HAP-1 (cell line): ENCODE results near the gene PSMD2.

Experiments
- DNase-seq, 2 experiments: peaks; one replicate each; pipeline ENCODE4 v3.0.0-alpha.2; 2016 to 2020; ENCODE audit warnings: low spot score in 2 of 2
- H3K27me3 ChIP-seq: fragments of 250-450 bp; sonication (Bioruptor Pico); 2 replicates; pipeline ENCODE4 v1.5.1; 2020; ENCODE audit warnings: low read depth, mild to moderate bottlenecking, moderate library complexity
- H3K36me3 ChIP-seq: fragments of 250-450 bp; sonication (Bioruptor Pico); replicated peaks from 2 replicates; pipeline ENCODE4 v1.5.1; 2020; ENCODE audit warnings: mild to moderate bottlenecking
- H3K4me1 ChIP-seq: fragments of 250-450 bp; sonication (Bioruptor Pico); 2 replicates; pipeline ENCODE4 v1.5.1; 2020; ENCODE audit warnings: mild to moderate bottlenecking
- H3K4me3 ChIP-seq: fragments of 250-450 bp; sonication (Bioruptor Pico); 2 replicates; pipeline ENCODE4 v1.5.1; 2020; ENCODE audit warnings: mild to moderate bottlenecking, moderate library complexity
- H3K9me3 ChIP-seq: fragments of 250-450 bp; sonication (Bioruptor Pico); 2 replicates; pipeline ENCODE4 v1.5.1; 2020; ENCODE audit warnings: mild to moderate bottlenecking, moderate library complexity
- in situ Hi-C: fragments of 300-500 bp; cut with MboI; formaldehyde crosslinking; loops from 3 replicates; pipeline ENCODE4 v1.14.3; 2020; ENCODE audit warnings: low sequenced_read_pairs, inconsistent platforms, mixed read lengths

PSMD2 gene

GRCh38 chr3:184344579-184345316 is 45.7 kb downstream of the PSMD2 start:
- Histone ChIP-seq H3K36me3 (peaks cover 6% of the 10 kb centered on the region; the same call in 1 of the 2 replicates), H3K27me3 (no peaks in the 10 kb centered on the region), H3K4me1 (peaks cover 3% of the 10 kb centered on the region; the same call in 1 of the 2 replicates), H3K4me3 (no peak overlapping the region), H3K9me3 (no peaks in the 10 kb centered on the region)
- in situ Hi-C loops = no loop called here
- DNase-seq = no peak

- Histone ChIP-seq H3K27me3 (no peaks in the 10 kb centered on the region), H3K36me3 (peaks cover 10% of the 10 kb centered on the region), H3K4me3 (no peak overlapping the region), H3K9me3 (no peaks in the 10 kb centered on the region), H3K4me1 (peaks cover 3% of the 10 kb centered on the region; the same call in 1 of the 2 replicates)
- in situ Hi-C loops = no loop called here
- peak; percentile 80 to 82 for DNase-seq
These were observed 46.5 kb downstream of the PSMD2 start for GRCh38 chr3:184345317-184346144.

GRCh38 chr3:184346480-184347190 is 47.6 kb downstream of the PSMD2 start:
- Histone ChIP-seq H3K9me3 (no peaks in the 10 kb centered on the region), H3K27me3 (no peaks in the 10 kb centered on the region), H3K4me3 (no peak overlapping the region), H3K4me1 (peaks cover 3% of the 10 kb centered on the region; the same call in 1 of the 2 replicates), H3K36me3 (peaks cover 20% of the 10 kb centered on the region)
- no peak for DNase-seq
- in situ Hi-C loops = no loop called here

GRCh38 chr3:184347321-184348056 is 48.4 kb downstream of the PSMD2 start:
- Histone ChIP-seq H3K9me3 (no peaks in the 10 kb centered on the region), H3K4me1 (peaks cover 3% of the 10 kb centered on the region; the same call in 1 of the 2 replicates), H3K27me3 (no peaks in the 10 kb centered on the region), H3K4me3 (no peak overlapping the region), H3K36me3 (peaks cover 29% of the 10 kb centered on the region)
- DNase-seq = no peak
- in situ Hi-C loops = no loop called here

- Histone ChIP-seq H3K36me3 (peaks cover 34% of the 10 kb centered on the region), H3K27me3 (no peaks in the 10 kb centered on the region), H3K4me3 (no peak overlapping the region), H3K9me3 (no peaks in the 10 kb centered on the region), H3K4me1 (peaks cover 3% of the 10 kb centered on the region; the same call in 1 of the 2 replicates)
- in situ Hi-C loops = no loop called here
- DNase-seq = no peak
These were observed 49.0 kb downstream of the PSMD2 start for GRCh38 chr3:184348057-184348382.

GRCh38 chr3:184349563-184350470 is 50.8 kb downstream of the PSMD2 start:
- in situ Hi-C loops = no loop called here
- Histone ChIP-seq H3K27me3 (no peaks in the 10 kb centered on the region), H3K4me1 (peaks cover 3% of the 10 kb centered on the region; the same call in 1 of the 2 replicates), H3K9me3 (no peaks in the 10 kb centered on the region), H3K4me3 (no peak overlapping the region), H3K36me3 (peaks cover 49% of the 10 kb centered on the region)
- DNase-seq = no peak

- peaks cover 3% of the 10 kb centered on the region; the same call in 1 of the 2 replicates for H3K4me1 ChIP-seq
- no peak for DNase-seq
- no peak overlapping the region for H3K4me3 ChIP-seq
- peaks cover 57% of the 10 kb centered on the region for H3K36me3 ChIP-seq
- in situ Hi-C loops = no loop called here
- no peaks in the 10 kb centered on the region for H3K27me3 ChIP-seq
- no peaks in the 10 kb centered on the region for H3K9me3 ChIP-seq
These were observed 51.6 kb downstream of the PSMD2 start for GRCh38 chr3:184350618-184351017.

- Histone ChIP-seq H3K4me1 (no peaks in the 10 kb centered on the region), H3K9me3 (no peaks in the 10 kb centered on the region), H3K4me3 (no peak overlapping the region), H3K27me3 (no peaks in the 10 kb centered on the region), H3K36me3 (peaks cover 62% of the 10 kb centered on the region)
- DNase-seq = no peak
- in situ Hi-C loops = no loop called here
These were observed 52.6 kb downstream of the PSMD2 start for GRCh38 chr3:184351511-184352148.

GRCh38 chr3:184352149-184352785 is 53.2 kb downstream of the PSMD2 start:
- peaks cover 66% of the 10 kb centered on the region for H3K36me3 ChIP-seq
- no peaks in the 10 kb centered on the region for H3K9me3 ChIP-seq
- H3K4me1 ChIP-seq = no peaks in the 10 kb centered on the region
- H3K4me3 ChIP-seq = no peak overlapping the region
- H3K27me3 ChIP-seq = no peaks in the 10 kb centered on the region
- in situ Hi-C loops = no loop called here
- DNase-seq = no peak

GRCh38 chr3:184352897-184353545 is 54.0 kb downstream of the PSMD2 start:
- Histone ChIP-seq H3K9me3 (no peaks in the 10 kb centered on the region), H3K27me3 (no peaks in the 10 kb centered on the region)
- in situ Hi-C loops = no loop called here

GRCh38 chr3:184353546-184353941 is 54.5 kb downstream of the PSMD2 start:
- Histone ChIP-seq H3K4me3 (no peak overlapping the region), H3K4me1 (no peaks in the 10 kb centered on the region), H3K27me3 (no peaks in the 10 kb centered on the region), H3K36me3 (peaks cover 70% of the 10 kb centered on the region), H3K9me3 (no peaks in the 10 kb centered on the region)
- DNase-seq = no peak
- in situ Hi-C loops = no loop called here

More at GRCh38 chr3:184352897-184353545, 54.0 kb downstream of the PSMD2 start:
- H3K4me3 ChIP-seq = no peak overlapping the region
- H3K36me3 ChIP-seq = peaks cover 69% of the 10 kb centered on the region
- DNase-seq = no peak
- no peaks in the 10 kb centered on the region for H3K4me1 ChIP-seq
